Activated CD4-positive, alpha-beta memory T cell treated with anti-CD3 and anti-CD28 coated beads for 36 hours (primary cell): ENCODE results near the gene SARS1. TPM values are rescaled to one million over a fixed set of nuclear protein-coding genes. Genes with fewer than 3 reads are reported as not detected.
A peak's percentile ranks its signal among the peaks of the same experiment; 100 is the strongest.

Experiments
- CTCF ChIA-PET: fragments of 350-600 bp; sonication (Branson Sonifier 250); formaldehyde crosslinking; loops from one replicate; lab custom pipeline; 2021; ENCODE audit warnings: antibody characterized with exemption, inconsistent platforms; lab: Charles Lee
- POLR2A ChIA-PET: fragments of 350-600 bp; sonication (Branson Sonifier 250); formaldehyde crosslinking; loops from one replicate; lab custom pipeline; 2021; ENCODE audit warnings: antibody characterized with exemption; lab: Charles Lee
- DNase-seq: peaks from one replicate; pipeline ENCODE4 v3.0.0-alpha.2; 2020
- H3K27ac Mint-ChIP-seq: one replicate; pipeline ENCODE4 v1.8.0; 2021; ENCODE audit warnings: mixed read lengths
- H3K27me3 Mint-ChIP-seq: one replicate; pipeline ENCODE4 v1.8.0; 2021; ENCODE audit warnings: mixed read lengths
- H3K36me3 Mint-ChIP-seq: one replicate; pipeline ENCODE4 v1.8.0; 2021; ENCODE audit warnings: mixed read lengths
- H3K4me1 Mint-ChIP-seq: one replicate; pipeline ENCODE4 v1.8.0; 2021; ENCODE audit warnings: low read depth, mixed read lengths
- H3K4me3 Mint-ChIP-seq: one replicate; pipeline ENCODE4 v1.8.0; 2021; ENCODE audit warnings: mild to moderate bottlenecking, mixed read lengths
- H3K9me3 Mint-ChIP-seq: one replicate; pipeline ENCODE4 v1.8.0; 2021; ENCODE audit warnings: mixed read lengths
- intact Hi-C: fragments of 100-400 bp; cut with micrococcal nuclease; formaldehyde crosslinking; loops from one replicate; pipeline ENCODE4 v1.15.1; 2023
- total RNA-seq, 2 experiments: library from RNA; stranded (reverse); gene quantifications; one replicate each; pipeline ENCODE4 v1.2.3, GENCODE V29; 2021

The SARS1 gene
- total RNA-seq, 2 experiments from 2014 or later = 245 to 251 TPM

DNA sequence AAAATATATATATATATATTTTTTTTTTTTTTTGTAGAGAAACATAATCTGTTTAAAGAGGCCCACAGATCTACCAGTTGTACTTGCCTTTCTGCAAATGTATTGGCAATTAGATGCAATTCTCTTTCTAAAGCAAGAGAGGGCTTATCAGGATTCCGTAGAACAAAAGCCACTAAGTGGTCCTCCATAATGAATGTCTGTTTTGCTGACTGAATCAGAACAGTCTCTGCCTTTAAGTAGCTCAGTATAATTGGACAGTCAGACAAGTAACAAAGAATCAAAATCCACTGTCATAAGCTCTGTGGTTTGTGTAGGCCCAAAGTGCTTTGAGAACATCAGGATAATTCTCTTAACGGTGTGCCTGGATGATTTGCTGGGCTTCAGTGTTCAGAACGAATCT is 17.3 kb downstream of the SARS1 start:
- Mint-ChIP-seq H3K9me3 (no peaks in the 10 kb centered on the region), H3K36me3 (peaks cover 42% of the 10 kb centered on the region), H3K4me1 (peaks cover 1% of the 10 kb centered on the region), H3K27ac (no peak overlapping the region), H3K4me3 (no peak overlapping the region), H3K27me3 (no peaks in the 10 kb centered on the region)
- ChIA-PET POLR2A (interaction anchor here (1.6 kb wide), 1 partner anchor 17 kb away, joined by 5 read pairs; the partner anchor contains the start of gene SARS1), CTCF (interaction anchor here (1.2 to 1.5 kb wide), 2 partner anchors 30 to 301 kb away, joined by 3 to 7 read pairs; no protein-coding TSS in a partner anchor)
- intact Hi-C loops = no loop called here
- no peak for DNase-seq

DNA sequence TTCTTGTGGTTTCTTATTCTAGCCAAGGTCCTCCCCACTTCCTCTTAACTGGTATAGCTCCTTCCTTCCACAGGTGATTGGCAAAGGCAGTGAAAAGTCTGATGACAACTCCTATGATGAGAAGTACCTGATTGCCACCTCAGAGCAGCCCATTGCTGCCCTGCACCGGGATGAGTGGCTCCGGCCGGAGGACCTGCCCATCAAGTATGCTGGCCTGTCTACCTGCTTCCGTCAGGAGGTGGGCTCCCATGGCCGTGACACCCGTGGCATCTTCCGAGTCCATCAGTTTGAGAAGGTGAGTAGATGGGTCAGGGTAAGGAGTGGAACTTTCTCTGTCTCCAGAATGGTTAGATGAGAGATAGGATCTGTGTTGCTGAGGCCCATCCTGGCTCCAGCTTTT is 21.4 kb downstream of the SARS1 start:
- H3K9me3 Mint-ChIP-seq = no peaks in the 10 kb centered on the region
- peaks cover 2% of the 10 kb centered on the region for H3K4me1 Mint-ChIP-seq
- peaks cover 42% of the 10 kb centered on the region for H3K36me3 Mint-ChIP-seq
- ChIA-PET CTCF (no interaction called here), POLR2A (no interaction called here)
- peak overlapping the region; percentile 9 for H3K27ac Mint-ChIP-seq
- H3K4me3 Mint-ChIP-seq = no peak overlapping the region
- no peak for DNase-seq
- intact Hi-C loops = no loop called here
- H3K27me3 Mint-ChIP-seq = no peaks in the 10 kb centered on the region

DNA sequence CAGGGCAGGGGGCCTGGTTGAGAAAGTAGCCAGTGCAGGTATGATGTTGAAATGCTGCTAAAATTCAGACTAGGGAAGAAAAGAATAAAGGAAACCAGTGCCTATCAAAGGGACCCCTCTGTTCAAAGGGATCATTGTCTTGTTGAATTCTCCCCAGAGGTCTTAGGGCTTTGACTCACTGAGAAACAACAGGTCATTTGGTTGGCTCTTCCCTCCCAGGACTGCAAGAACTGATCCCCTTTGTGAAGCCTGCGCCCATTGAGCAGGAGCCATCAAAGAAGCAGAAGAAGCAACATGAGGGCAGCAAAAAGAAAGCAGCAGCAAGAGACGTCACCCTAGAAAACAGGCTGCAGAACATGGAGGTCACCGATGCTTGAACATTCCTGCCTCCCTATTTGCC is 23.8 kb downstream of the SARS1 start:
- no peaks in the 10 kb centered on the region for H3K27me3 Mint-ChIP-seq
- H3K4me1 Mint-ChIP-seq = peaks cover 15% of the 10 kb centered on the region
- intact Hi-C loops = no loop called here
- ChIA-PET POLR2A (interaction anchor here (1.1 kb wide), 1 partner anchor 9 kb away, joined by 3 read pairs; no protein-coding TSS in a partner anchor), CTCF (interaction anchor here (1.0 to 3.9 kb wide), 5 partner anchors 9 to 294 kb away, joined by 3 to 13 read pairs (median 8); no protein-coding TSS in a partner anchor)
- no peak for DNase-seq
- H3K9me3 Mint-ChIP-seq = no peaks in the 10 kb centered on the region
- no peak overlapping the region for H3K27ac Mint-ChIP-seq
- peaks cover 27% of the 10 kb centered on the region for H3K36me3 Mint-ChIP-seq
- no peak overlapping the region for H3K4me3 Mint-ChIP-seq

DNA sequence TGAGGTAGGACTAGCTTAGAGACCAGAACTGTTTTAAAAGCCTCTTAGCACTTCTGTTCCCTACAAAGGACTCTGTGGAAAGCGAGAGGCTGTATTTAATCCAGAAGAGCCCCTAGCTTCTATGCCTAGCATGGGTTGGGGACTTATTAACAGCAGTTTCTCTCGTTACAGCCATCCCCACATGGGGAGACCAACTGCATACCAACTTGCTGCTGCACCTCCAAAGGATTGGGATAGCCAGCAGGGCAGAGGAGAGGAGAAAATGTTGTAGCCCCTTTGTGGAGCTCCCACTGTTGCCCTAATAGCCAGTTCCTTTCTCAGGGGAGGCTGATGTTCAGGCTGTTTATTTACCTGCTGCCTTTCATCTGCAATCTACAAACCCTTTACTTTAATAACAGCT is 24.7 kb downstream of the SARS1 start:
- POLR2A ChIA-PET = interaction anchor here (1.1 to 1.6 kb wide), 2 partner anchors 8 to 13 kb away, joined by 3 to 4 read pairs; no protein-coding TSS in a partner anchor
- intact Hi-C loops = no loop called here
- H3K36me3 Mint-ChIP-seq = peaks cover 25% of the 10 kb centered on the region

DNA sequence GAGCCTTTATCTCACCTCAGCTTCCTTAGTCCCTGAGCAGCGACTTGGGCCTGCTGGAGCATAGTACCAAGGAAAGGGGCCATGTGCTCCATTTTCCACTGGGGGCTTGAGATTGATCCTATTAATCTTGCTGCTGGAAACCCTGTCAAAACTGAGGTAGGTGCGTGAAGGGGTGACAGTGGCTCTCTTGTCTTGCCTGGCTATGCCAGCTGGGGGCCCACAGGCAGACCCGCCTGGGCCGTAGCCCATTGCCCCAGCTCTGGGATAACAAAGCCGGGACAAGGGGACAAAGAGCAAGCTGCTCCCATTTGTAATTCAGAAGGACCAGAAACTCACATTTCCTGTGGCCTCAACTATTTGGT is 25.3 kb downstream of the SARS1 start:
- POLR2A ChIA-PET = interaction anchor here (0.7 to 1.6 kb wide), 4 partner anchors 12 to 25 kb away, joined by 3 to 7 read pairs (median 4); partner anchors contain the start of gene SARS1

More for the DNA sequence above, 24.7 kb downstream of the SARS1 start:
- Mint-ChIP-seq H3K27ac (no peak overlapping the region), H3K27me3 (no peaks in the 10 kb centered on the region), H3K4me3 (no peak overlapping the region), H3K9me3 (no peaks in the 10 kb centered on the region), H3K4me1 (peaks cover 16% of the 10 kb centered on the region)
- CTCF ChIA-PET = interaction anchor here (0.8 to 3.9 kb wide), 8 partner anchors 9 to 293 kb away, joined by 3 to 13 read pairs (median 5); no protein-coding TSS in a partner anchor
- no peak for DNase-seq

DNA sequence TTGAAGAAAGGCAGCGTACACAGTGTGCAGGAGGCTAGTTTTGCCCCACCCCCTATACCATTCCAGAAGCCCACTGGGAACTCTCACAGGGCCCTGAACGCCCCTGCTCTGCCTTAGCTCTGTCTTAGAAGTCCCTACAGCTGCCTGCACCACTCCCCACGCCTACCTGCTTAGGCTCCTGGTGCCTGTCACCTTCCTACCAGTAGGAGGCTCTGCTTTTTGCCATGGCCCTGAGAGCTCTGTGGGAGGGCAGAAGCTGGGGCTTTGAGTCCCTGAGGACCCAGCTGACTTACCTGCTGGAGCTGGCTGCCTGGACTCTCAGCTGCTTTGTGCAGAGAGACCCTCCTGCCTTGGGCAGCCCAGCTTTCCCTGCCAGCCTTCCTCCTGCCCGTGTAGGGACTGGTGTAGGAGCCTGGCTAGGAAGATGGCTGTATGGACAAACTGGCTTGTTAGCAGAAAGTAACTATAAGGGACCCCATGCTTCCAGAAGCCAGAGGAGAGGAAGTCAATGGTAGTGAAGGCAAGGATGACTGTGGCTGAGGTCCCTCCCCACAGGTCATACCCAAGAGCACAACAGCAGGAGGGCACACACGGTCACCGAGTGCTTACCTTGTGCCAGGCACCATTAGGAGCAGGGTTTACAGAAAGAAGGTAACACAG is 25.8 kb downstream of the SARS1 start:
- Mint-ChIP-seq H3K4me1 (peaks cover 16% of the 10 kb centered on the region), H3K27ac (peak overlapping the region; percentile 29), H3K27me3 (peaks cover 4% of the 10 kb centered on the region), H3K36me3 (peaks cover 25% of the 10 kb centered on the region), H3K9me3 (no peaks in the 10 kb centered on the region), H3K4me3 (no peak overlapping the region)
- peak; percentile 44 for DNase-seq
- intact Hi-C loops = no loop called here
- POLR2A ChIA-PET = interaction anchor here (0.7 to 1.6 kb wide), 4 partner anchors 11 to 26 kb away, joined by 3 to 7 read pairs (median 4); partner anchors contain the start of gene SARS1
- CTCF ChIA-PET = interaction anchor here (1.0 to 3.9 kb wide), 10 partner anchors 10 to 292 kb away, joined by 3 to 13 read pairs (median 5); partner anchors contain the start of genes CELSR2, CYB561D1 and SARS1

More for the DNA sequence above, 25.3 kb downstream of the SARS1 start:
- intact Hi-C loops = no loop called here
- Mint-ChIP-seq H3K4me3 (no peak overlapping the region), H3K9me3 (no peaks in the 10 kb centered on the region), H3K27me3 (no peaks in the 10 kb centered on the region), H3K4me1 (peaks cover 16% of the 10 kb centered on the region), H3K36me3 (peaks cover 25% of the 10 kb centered on the region), H3K27ac (no peak overlapping the region)
- CTCF ChIA-PET = interaction anchor here (0.8 to 3.9 kb wide), 11 partner anchors 10 to 293 kb away, joined by 3 to 13 read pairs (median 5); partner anchors contain the start of genes CELSR2 and CYB561D1
- no peak for DNase-seq

DNA sequence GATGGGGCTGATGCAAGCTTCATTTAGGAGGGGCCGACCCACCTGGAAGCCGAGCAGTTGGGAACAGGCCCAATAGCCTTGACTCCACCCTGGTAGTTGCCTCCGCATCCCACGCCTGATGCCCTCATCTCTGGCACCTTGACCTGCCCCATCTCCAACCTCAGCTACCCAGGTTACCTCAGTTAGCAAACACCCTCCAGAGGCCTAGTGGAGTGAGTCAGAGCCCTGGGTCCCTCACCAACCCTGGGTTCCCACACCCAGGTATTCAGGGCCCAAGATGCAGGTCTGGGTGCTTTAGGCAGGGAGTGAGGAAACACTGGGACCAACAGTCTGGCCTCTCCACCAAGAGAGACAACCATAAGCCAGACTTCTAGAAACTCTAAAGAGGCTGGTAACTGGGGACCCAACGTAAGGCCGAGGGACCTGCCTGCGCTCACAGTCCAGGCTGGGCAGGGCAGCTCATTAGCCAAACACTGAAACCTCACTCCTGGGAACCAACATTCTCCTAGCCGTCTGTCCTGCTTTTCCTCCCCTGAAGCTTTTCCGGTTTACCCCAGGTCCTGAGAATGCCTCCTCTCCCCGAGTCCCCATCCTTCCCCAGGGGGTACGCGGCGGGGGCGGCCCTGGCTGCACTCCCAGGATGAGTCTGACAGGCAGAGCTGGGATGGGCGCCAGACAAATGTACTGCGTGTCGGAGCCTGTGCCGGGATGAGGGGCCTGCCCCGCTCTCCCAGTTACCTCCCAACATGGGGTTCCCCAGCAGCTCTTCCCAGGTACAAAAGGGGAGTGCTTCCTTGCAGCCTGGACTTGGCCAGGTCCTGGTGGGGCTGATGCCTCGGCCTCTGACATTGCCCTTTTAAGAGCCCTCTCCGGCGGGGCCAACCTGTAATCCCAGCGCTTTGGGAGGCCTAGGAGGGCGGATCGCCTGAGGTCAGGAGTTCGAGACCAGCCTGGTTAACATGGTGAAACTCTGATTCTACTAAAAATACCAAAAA is 26.7 kb downstream of the SARS1 start:
- H3K4me3 Mint-ChIP-seq = no peak overlapping the region

DNA sequence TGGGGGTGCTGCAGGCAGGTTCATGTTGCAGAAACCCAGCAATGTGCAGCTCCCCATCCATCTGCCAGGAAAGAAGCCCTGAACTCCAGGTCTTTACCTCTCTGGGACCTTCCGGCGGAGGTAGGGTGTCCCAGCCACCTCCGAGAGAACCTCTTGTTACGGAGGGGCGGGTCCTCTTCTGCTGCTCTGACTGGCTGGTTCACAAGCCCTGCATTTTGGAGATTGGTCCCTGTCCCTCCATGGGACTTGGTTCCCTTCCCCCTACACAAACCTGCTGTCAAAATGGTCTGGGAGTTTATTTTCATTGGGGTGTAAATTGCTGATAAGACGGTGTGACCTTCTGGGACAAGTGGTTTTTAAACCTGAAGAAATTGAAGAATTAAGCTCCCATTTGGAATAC is 27.6 kb downstream of the SARS1 start:
- no peaks in the 10 kb centered on the region for H3K9me3 Mint-ChIP-seq
- no peak overlapping the region for H3K27ac Mint-ChIP-seq
- ChIA-PET POLR2A (interaction anchor here (0.6 kb wide), 1 partner anchor 12 kb away, joined by 3 read pairs; no protein-coding TSS in a partner anchor), CTCF (interaction anchor here (1.0 to 1.4 kb wide), 2 partner anchors 40 to 41 kb away, joined by 4 read pairs; partner anchors contain the start of gene PSRC1)
- DNase-seq = no peak
- peaks cover 10% of the 10 kb centered on the region for H3K36me3 Mint-ChIP-seq
- intact Hi-C loops = no loop called here
- H3K27me3 Mint-ChIP-seq = peaks cover 7% of the 10 kb centered on the region
- peaks cover 16% of the 10 kb centered on the region for H3K4me1 Mint-ChIP-seq
- no peak overlapping the region for H3K4me3 Mint-ChIP-seq

More for the DNA sequence above, 26.7 kb downstream of the SARS1 start:
- intact Hi-C loops = no loop called here
- peaks cover 16% of the 10 kb centered on the region for H3K4me1 Mint-ChIP-seq
- DNase-seq = peak; percentile 43
- H3K36me3 Mint-ChIP-seq = peaks cover 19% of the 10 kb centered on the region
- POLR2A ChIA-PET = interaction anchor here (1.1 to 1.4 kb wide), 3 partner anchors 13 to 27 kb away, joined by 3 to 7 read pairs (median 3); partner anchors contain the start of gene SARS1
- no peaks in the 10 kb centered on the region for H3K9me3 Mint-ChIP-seq
- H3K27me3 Mint-ChIP-seq = peaks cover 7% of the 10 kb centered on the region
- no peak overlapping the region for H3K27ac Mint-ChIP-seq
- CTCF ChIA-PET = interaction anchor here (1.0 to 3.9 kb wide), 9 partner anchors 9 to 254 kb away, joined by 3 to 13 read pairs (median 5); partner anchors contain the start of genes CELSR2, CYB561D1, PSRC1 and SARS1

DNA sequence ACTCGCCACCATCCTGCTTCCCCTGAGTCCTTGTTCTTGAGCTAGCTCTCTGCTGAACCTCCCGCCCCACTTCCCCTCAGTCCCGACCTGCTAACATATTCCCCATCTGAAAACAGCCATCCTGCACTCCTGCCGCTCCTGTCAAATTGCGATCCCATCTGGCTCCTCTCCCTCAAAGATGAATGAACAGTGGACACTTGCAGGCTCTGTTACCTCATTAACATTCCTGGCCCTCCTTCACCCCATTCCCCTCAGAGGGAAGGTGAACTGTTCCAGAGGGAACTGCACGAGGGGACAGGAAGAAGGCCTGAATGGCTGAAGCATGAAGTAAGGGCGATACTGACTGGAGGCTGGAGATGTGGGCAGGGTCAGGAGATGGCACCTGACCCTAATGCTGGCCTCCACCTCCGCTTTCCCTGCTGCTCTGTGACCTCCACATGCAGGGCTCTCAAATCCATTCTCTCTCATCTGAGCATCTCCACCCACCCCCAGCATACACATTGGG is 28.2 kb downstream of the SARS1 start:
- ChIA-PET POLR2A (interaction anchor here (0.6 kb wide), 1 partner anchor 12 kb away, joined by 3 read pairs; no protein-coding TSS in a partner anchor), CTCF (interaction anchor here (1.0 kb wide), 1 partner anchor 41 kb away, joined by 4 read pairs; no protein-coding TSS in a partner anchor)
- no peak overlapping the region for H3K27ac Mint-ChIP-seq
- peaks cover 10% of the 10 kb centered on the region for H3K36me3 Mint-ChIP-seq
- H3K4me1 Mint-ChIP-seq = peaks cover 16% of the 10 kb centered on the region
- no peak for DNase-seq
- no peaks in the 10 kb centered on the region for H3K9me3 Mint-ChIP-seq
- intact Hi-C loops = no loop called here
- no peak overlapping the region for H3K4me3 Mint-ChIP-seq
- H3K27me3 Mint-ChIP-seq = peaks cover 7% of the 10 kb centered on the region

DNA sequence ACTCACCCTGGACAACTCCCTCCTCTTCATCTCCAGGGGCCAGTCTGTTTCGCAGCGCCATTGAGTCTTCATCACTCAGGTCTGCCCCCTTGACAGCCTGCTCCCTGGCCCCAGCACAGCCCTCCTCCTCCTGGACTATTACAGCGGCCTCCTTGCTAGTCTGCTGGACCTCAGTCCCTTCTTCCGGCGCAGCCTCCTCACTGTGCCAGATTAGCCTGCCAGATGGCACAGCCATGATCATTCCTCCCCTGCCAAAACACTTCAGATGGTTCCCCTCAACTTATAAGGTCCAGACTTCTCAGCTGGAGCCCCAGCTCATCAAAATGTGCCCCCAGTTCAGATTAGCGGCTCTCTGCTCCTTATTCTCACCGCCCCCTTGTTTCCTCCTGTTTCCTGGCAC is 28.7 kb downstream of the SARS1 start:
- intact Hi-C loops = no loop called here
- peaks cover 16% of the 10 kb centered on the region for H3K4me1 Mint-ChIP-seq
- POLR2A ChIA-PET = no interaction called here
- no peaks in the 10 kb centered on the region for H3K9me3 Mint-ChIP-seq
- no peak overlapping the region for H3K27ac Mint-ChIP-seq
- peaks cover 6% of the 10 kb centered on the region for H3K36me3 Mint-ChIP-seq
- H3K4me3 Mint-ChIP-seq = no peak overlapping the region
- no peak for DNase-seq
- CTCF ChIA-PET = no interaction called here
- H3K27me3 Mint-ChIP-seq = peaks cover 7% of the 10 kb centered on the region

DNA sequence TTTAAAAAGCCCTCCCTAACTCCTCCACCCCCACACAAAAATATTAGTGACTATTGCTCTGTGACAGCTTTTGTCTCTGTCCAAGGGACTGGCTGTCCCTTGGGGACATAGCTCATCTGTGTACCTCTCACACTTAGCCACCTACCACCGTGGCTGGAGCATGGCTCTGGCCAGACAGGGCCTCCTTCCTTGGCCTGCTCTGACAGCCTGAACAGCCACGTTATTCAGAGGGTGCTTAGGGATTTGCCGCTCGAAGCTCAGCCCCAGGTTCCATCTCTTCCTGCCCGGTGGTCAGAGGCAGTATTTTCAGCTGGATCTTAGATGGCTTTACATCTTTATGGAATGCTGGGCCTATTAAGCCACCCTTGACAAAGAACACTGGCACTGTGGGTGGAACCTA is 29.5 kb downstream of the SARS1 start:
- no peak for DNase-seq
- POLR2A ChIA-PET = interaction anchor here (0.6 kb wide), 1 partner anchor 28 kb away, joined by 3 read pairs; no protein-coding TSS in a partner anchor
- H3K27me3 Mint-ChIP-seq = peaks cover 7% of the 10 kb centered on the region
- H3K9me3 Mint-ChIP-seq = no peaks in the 10 kb centered on the region
- no peaks in the 10 kb centered on the region for H3K36me3 Mint-ChIP-seq
- intact Hi-C loops = no loop called here
- no peak overlapping the region for H3K4me3 Mint-ChIP-seq
- H3K4me1 Mint-ChIP-seq = peaks cover 16% of the 10 kb centered on the region
- CTCF ChIA-PET = interaction anchor here (0.7 to 1.8 kb wide), 3 partner anchors 34 to 157 kb away, joined by 3 to 5 read pairs (median 5); no protein-coding TSS in a partner anchor
- no peak overlapping the region for H3K27ac Mint-ChIP-seq
